Measurements from ENCODE around the gene ZNF559.

Gene ZNF559

GRCh38 chr19:9309974-9310446 lies 14.0 kb upstream of the ZNF559 start:
- TF ChIP-seq, protein P1, sequence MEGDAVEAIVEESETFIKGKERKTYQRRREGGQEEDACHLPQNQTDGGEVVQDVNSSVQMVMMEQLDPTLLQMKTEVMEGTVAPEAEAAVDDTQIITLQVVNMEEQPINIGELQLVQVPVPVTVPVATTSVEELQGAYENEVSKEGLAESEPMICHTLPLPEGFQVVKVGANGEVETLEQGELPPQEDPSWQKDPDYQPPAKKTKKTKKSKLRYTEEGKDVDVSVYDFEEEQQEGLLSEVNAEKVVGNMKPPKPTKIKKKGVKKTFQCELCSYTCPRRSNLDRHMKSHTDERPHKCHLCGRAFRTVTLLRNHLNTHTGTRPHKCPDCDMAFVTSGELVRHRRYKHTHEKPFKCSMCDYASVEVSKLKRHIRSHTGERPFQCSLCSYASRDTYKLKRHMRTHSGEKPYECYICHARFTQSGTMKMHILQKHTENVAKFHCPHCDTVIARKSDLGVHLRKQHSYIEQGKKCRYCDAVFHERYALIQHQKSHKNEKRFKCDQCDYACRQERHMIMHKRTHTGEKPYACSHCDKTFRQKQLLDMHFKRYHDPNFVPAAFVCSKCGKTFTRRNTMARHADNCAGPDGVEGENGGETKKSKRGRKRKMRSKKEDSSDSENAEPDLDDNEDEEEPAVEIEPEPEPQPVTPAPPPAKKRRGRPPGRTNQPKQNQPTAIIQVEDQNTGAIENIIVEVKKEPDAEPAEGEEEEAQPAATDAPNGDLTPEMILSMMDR (IDR thresholded peaks at IDR 0.05) = no peak

GRCh38 chr19:9313756-9314155 lies 10.2 kb upstream of the ZNF559 start:
- TF ChIP-seq, protein P1 (IDR thresholded peaks at IDR 0.05) = no peak

- TF ChIP-seq, protein P1 (IDR thresholded peaks at IDR 0.05) = no peak
Measured at GRCh38 chr19:9321338-9321737, 2.6 kb upstream of the ZNF559 start.

GRCh38 chr19:9323557-9323918 lies 441 bp upstream of the ZNF559 start:
- TF ChIP-seq, protein P1 (IDR thresholded peaks at IDR 0.05) = no peak

- TF ChIP-seq, protein P1 (IDR thresholded peaks at IDR 0.05) = no peak
Measured at GRCh38 chr19:9324584-9324962, 594 bp downstream of the ZNF559 start.

DNA sequence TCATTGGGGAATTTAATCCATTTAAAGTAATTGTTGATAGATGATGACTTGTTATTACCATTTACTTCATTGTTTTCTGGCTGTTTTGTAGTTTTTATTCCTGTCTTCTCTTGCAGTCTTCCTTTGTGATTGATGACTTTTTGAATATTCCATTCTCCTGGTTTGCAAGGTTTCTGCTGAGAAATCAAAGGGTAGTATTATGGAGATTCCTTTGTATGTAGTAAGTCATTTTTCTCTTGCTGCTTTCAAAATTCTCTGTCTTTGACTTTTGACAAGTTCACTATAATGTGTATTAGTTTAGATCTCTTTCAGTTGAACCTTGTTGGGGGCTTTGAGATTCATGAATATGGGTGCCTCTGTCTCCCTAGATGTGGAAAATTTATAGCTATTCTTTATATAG lies 6.0 kb downstream of the ZNF559 start:
- TF ChIP-seq, protein P1 (IDR thresholded peaks at IDR 0.05) = no peak

DNA sequence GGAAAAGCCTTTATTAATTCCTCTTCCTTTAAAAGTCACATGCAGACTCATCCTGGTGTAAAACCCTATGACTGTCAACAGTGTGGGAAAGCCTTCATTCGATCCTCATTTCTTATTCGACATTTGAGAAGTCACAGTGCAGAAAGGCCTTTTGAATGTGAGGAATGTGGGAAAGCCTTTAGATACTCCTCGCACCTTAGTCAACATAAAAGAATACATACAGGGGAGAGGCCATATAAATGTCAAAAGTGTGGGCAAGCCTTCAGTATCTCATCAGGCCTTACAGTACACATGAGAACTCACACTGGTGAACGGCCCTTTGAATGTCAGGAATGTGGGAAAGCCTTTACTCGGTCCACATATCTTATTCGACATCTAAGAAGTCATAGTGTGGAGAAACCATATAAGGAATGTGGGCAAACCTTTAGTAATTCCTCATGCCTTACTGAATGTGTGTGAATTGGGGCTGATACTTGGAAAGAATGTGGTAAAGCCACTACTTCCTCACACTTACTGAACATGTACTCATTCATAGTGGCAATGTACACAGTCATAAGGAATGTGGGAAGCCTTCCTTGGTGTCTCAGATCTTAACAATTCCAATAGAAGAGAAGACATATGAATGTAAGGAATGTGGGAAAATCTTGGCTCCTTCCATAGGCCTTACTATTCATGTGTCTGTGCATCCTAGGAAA lies 18.8 kb downstream of the ZNF559 start:
- TF ChIP-seq, protein P1 (IDR thresholded peaks at IDR 0.05) = no peak

- TF ChIP-seq, protein P1 (IDR thresholded peaks at IDR 0.05) = no peak
Measured at GRCh38 chr19:9345005-9345404, 21.0 kb downstream of the ZNF559 start.
